Measurements from ENCODE around the gene RAB3GAP1.
A peak's percentile ranks its signal among the peaks of the same experiment; 100 is the strongest.
"Not testable (repeated sequence)": the region's sequence is repeated elsewhere in the genome, so short reads cannot be mapped to it uniquely, and the experiment has no call there.

The RAB3GAP1 gene

DNA sequence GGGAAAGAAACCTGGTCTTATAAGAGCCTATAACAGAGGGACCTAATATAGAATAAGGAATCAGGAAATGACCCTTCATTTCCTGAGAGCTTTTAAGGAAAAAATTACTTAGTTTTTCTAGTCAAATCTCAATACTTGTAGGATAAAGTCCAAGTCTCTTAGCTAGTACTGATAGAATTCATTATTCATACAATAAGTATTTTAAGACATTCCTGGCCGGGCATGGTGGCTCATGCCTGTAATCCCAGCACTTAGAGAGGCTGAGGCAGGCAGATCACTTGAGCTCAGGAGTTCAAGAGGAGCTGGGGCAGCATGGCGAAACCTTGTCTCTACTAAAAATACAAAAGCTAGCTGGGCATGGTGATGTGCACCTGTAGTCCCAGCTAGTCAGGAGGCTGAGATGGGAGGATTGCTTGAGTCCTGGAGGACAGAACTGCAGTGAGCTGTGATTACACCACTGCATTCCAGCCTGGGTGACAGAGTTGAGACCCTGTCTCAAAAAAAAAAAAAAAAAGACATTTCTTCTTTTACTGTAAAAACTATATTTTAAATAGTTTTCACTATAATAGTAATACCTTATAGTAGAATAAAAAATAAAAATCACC, 3.2 kb downstream of the RAB3GAP1 start:
- DNase-seq, result peak; percentile 84

- DNase-seq, result no peak
These were observed 4.7 kb downstream of the RAB3GAP1 start for GRCh38 chr2:135056790-135057189.

DNA sequence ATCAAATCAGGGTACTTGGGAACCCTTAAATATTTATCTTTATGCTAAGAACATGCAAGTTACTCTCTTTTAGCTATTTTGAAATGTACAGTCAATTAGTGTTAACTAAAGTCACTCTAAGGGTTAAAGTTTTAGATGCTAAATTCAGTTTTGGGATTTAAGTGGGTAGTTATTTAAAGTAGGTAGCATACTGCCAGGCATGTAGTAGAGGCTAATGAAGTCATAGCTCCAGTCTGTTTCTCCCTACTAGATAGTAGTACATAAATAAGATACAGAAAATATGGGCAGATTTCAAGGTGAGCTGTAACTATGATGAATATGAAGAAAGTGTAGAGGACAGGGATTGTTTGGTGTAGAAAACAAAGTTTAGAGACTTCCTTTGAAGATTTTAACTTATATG, 7.5 kb downstream of the RAB3GAP1 start:
- DNase-seq, result no peak

- no peak for DNase-seq
These were observed 11.1 kb downstream of the RAB3GAP1 start for GRCh38 chr2:135063210-135063609.

DNA sequence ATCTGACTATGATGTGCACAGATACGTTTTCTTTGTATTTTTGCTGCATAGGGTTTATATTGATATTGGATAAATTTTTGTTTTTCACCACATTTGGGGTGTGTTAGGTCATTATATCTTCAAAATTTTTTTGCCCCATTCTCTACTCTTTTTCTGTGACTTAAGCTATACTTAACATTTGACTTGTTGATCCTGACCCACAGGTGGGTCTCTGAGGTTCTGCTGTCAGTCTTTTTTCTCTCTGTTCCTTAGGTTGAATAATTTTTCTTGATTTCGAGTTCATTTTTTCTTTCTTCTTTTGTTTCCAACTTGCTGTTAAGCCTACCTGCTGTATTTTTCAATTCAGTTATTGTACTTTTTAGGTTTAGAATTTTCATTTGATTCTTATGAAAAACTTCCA, 12.1 kb downstream of the RAB3GAP1 start:
- no peak for DNase-seq

- DNase-seq, result peak; percentile 18
These were observed 14.6 kb downstream of the RAB3GAP1 start for GRCh38 chr2:135066710-135067109.

- DNase-seq, result no peak
These were observed 20.3 kb downstream of the RAB3GAP1 start for GRCh38 chr2:135072125-135072997.

GRCh38 chr2:135074216-135074615, 22.1 kb downstream of the RAB3GAP1 start:
- DNase-seq, result no peak

DNA sequence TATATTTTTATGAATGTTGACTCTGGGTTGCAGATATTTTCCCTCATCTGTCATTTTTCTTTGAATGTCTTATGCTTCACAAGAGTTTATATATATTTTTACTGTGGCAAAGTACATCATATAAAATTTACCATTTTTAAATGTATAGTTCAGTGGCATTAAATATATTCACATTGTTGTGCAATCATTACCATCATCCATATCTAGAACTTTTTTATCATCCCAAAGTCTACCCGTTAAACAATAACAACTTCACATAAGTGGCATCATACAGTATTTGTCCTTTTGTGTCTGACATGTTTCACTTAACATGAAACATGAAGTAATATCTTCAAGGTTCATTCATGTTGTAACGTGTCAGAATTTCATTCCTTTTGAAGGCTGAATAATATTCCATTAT, 24.5 kb downstream of the RAB3GAP1 start:
- no peak for DNase-seq

DNA sequence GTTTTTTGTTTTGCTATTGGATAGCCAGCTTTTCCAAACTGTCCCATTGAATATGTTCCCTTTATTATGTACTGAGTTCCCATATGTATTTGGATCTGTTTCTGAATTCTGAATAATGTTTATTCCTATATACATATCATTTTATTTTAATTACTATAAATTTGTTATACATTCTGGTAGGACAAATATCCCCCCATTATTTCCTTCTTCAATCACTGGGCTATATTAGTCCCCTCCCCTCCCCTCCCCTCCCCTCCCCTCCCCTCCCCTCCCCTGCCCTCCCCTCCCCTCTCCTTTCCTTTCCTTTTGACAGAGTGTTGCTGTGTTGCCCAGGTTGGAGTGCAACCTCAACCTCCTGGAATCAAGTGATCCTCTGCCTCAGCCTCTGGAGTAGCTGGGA, 26.3 kb downstream of the RAB3GAP1 start:
- no peak for DNase-seq

GRCh38 chr2:135086222-135086621, 34.1 kb downstream of the RAB3GAP1 start:
- no peak for DNase-seq

GRCh38 chr2:135089597-135089996, 37.5 kb downstream of the RAB3GAP1 start:
- DNase-seq, result not testable (repeated sequence)

DNA sequence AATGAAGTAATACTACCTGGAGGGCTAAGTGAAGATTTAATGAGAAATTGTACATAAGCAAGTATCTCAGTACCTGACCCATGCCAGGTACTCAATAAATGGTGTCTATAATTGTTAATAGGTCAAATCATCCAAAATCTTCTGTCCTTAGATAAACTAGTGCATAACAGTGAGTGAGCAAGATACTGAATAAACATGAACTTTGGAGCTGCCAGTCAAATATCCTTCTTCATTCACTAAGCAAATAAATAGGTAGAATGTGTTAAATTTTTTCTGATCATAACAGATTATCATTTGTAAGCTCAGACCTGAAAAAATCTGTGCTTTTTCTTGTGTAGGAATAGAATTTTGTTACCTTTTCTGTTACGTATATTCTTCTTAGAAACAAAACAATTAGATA, 39.6 kb downstream of the RAB3GAP1 start:
- no peak for DNase-seq

GRCh38 chr2:135093193-135093592, 41.1 kb downstream of the RAB3GAP1 start:
- no peak for DNase-seq

DNA sequence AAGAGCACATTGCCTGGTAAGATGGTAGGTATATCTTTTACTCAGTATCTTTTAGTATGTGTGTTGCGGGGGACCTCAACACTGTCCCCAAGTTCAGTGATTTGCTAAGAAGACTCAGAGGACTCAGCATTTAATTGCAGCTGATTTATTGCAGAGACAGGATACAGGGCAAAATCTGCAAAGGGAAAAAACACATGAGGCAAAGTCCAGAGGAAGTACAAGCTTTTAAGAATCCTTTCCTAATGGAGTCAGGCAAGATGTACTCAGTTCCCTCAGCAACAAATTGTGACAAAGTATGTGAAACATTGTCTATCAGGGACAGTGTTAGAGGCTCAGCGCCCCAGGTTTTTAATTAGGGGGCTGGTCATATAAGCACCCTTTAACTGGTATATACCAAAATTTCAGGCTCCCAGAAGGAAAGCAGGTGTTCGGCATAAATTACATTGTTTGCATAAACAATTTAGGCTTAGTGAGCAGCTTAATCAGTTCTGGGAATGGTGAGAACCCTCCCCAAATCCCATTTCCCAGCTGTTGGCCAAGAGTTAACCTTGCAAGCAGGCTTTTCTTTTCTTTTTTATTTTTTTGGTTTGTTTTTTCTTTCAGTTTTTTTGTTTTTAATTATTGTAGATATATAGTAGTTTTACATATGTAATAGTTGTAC, 41.7 kb downstream of the RAB3GAP1 start:
- no peak for DNase-seq

- no peak for DNase-seq
These were observed 42.4 kb downstream of the RAB3GAP1 start for GRCh38 chr2:135094508-135094907.

DNA sequence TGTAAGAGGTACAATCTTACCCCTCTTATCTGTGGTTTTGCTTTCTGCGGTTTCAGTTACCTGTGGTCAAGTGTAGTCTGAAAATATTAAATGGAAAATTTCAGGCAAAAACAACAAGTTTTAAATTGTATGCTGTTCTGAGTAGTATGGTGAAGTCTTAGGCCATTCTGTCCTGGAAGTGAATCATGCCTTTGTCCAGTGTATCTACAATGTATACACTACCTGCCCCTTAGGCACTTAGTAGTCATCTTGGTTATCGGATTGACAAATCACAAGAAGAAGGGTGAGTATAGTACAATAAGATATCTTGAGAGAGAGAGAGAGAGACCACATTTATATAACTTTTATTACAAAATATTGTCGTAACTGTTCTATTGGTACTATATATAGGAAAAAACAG, 43.5 kb downstream of the RAB3GAP1 start:
- no peak for DNase-seq

DNA sequence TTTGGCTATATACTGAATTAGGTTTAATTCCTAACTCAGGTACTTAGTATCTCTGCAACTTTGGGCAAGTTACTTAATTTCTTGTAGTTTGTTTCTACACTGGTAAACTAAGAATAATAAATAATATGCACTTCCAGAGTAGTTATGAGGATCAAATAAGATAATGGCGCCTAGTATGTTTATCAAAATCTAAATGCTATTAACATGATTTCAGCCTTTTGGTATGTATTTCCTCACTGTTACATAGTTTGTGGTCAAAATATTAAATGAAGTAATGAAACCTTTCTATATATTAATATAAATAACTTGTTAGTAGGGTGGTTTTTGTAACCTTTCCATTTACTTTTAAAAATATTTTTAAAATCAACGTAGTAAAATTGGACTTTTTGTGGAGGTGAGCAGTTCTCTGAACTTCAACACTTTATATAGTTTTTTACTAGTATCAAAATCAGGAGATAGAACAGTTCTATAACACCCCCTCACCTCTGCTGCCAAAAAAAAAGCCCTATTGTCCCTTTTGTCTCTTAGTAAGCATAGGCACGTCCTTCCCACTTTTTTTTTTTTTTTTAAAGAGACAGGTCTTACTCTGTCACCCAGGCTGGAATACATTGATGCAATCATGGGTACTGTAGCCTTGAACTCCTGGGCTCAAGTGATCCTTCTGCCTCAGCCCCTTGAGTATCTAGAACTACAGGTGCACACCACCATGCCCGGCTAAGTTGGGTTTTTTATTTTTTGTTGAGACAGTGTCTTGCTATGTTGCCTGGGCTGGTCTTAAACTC, 44.8 kb downstream of the RAB3GAP1 start:
- peak; percentile 58 for DNase-seq

GRCh38 chr2:135097532-135098231, 45.6 kb downstream of the RAB3GAP1 start:
- DNase-seq, result no peak

GRCh38 chr2:135099802-135100483, 47.9 kb downstream of the RAB3GAP1 start:
- DNase-seq, result no peak

GRCh38 chr2:135103843-135104242, 51.8 kb downstream of the RAB3GAP1 start:
- no peak for DNase-seq

Data from HCEC 1CT (cell line).